HK-2 (cell line): Measurements from ENCODE around the gene MYO3B.

ENCODE experiments used
- DNase-seq: peaks from one replicate; pipeline ENCODE4 v3.0.0-alpha.2; 2018; ENCODE audit not compliant: unreplicated experiment

MYO3B gene

DNA sequence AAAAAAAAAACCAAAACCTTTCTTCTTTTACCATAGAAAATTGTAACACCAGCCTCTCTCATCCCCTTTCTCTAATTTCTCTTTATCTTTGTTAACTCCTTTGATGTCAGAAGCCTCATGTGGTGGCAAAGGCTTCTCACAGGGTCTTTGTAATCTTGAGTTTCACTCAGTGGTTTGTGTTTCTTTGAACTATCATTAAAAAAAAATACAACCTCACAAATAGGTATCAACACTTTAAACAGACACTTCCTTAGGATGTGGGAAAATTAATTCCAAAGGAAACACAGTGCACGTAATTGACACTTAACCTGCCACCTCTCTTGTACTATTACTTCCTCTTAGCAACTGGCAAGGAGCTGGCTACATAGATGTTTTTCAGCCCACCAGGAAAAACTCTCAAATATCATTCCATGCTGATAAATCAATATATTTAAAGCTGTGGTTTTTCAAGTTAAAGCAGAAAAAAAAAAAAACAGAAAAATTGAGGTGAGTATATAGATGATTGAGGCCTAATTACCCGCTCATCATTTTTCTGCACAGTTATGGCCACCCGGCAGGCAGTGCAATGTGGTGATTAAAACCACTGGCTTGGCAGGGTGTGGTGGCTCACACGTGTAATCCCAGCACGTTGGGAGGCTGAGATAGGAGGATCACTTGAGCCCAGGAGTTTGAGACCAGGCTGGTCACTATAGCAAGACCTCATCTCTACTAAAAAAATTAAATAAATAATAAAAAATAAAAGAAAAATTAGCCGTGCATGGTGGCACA is 193.5 kb downstream of the MYO3B start:
- no peak for DNase-seq

DNA sequence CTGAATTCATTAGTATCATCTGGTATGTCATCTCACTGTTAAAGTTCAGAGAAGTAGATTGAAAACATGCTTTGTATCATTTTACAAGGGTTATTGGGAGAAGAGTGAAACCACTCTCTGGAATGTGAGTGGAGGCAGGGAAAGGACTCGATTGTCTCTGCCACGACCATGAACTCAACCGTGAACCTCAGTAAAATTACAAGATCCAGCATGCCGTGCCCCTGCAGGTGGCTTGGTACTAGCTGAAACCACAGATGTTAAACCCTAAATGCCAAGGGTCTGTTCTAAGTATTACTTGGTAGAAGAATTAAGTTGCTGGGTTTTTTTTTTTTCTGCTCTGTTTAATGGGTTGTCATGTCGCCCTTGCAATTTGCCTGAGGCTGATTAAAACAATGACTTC is 197.2 kb downstream of the MYO3B start:
- no peak for DNase-seq

DNA sequence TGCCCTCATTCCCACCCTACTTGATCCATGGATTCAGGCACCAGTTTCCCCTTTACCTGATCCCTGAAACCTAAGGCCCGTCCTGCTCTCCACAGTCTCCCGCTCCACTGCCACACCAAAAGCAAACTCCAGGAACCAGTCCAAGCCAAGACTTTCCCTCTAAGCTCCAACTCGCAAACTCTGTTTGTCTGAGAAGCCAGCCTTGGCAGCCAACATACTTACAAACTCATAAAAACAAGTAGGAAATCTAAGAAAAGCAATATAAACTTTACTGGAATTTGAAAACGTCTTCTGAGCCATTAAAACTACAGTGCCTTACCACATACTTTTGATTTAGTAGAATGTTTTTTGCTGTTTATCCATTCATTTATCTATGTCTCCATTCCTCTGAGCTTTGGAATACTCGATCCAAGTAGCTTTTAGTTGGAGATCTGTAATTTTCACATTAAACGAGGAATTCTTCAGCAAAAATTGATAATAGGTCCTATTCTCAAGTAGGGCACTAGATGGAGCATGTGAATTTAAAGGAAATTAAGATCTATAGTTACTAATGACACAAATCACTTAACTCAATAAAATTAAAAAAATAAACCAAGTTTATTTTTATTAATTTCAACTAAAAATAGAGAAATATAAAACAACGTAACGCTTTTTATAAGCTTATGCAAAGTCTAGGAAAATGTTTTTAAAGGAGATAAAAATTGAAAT is 199.7 kb downstream of the MYO3B start:
- DNase-seq, result no peak

DNA sequence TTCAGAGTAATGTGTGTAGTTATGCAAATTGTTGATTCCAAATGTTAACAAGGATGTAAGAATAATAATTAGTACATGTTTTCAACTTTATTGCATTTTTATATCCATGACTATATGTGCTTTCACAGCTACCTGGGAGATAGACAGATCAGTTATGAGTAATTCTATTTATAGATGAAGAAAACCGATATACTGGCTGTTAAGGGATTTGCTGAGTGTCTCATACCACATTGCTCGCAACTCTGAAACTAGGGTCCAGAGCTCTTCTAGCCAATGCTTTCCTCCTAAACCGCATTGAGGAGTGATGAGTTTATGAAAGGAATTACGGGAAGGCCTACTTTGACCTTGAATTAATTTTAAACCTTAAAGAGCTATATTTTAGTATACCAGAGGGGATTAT is 202.3 kb downstream of the MYO3B start:
- no peak for DNase-seq

DNA sequence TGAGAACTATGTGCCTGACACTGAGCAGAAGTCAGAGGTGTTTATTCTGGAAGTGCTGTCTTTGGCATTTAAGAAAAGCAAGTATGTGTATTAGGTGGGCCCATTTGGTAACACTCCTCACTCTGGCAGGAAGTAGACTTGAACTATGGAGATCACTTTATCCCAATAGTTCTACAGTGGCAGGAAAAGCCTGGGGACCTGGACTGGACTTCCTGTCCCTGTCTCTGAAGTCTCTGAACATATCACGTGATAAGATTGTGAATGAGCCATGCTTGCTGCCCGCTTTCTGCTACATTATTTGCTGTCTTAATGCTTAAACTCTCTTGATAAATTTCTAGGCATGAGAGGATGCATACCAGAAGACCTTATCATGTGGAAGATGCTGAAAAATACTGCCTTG is 203.7 kb downstream of the MYO3B start:
- no peak for DNase-seq

DNA sequence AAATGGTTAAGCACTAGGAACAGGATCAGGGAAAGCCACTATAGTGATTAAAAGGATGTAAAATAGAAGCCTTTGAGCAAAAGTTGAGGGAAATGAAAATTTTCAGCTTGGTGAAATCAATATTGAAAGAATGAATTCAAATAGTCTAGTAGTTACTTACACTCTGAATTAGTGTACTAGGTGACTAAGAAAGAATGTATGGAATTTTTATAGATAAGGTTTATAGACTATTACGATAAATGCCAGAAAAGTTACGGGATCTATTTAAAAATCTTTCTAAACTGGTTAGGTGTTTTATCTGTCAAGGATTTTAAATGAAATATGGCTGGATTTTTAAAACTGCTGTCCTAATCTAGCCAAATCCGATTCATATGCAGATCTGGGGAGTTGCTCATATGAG is 208.6 kb downstream of the MYO3B start:
- no peak for DNase-seq

DNA sequence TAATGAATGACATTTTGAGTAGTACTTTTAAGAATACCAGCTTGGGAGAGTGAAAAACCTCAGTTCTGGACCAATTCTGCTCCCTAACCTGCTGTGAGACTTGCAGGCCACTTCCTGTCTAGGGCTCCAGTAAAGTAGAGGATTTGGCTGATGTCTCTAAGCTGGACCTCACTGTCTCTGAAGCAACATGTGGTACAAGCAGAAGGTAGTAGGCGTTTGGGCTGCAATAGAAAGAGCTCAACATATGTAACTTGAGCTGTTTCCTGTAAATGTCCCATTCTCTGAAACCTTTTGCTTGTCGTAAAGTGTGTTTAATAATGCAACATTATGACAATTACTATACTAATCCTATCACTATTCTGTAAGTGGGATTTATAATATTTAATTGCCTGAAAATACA is 213.1 kb downstream of the MYO3B start:
- DNase-seq, result no peak

DNA sequence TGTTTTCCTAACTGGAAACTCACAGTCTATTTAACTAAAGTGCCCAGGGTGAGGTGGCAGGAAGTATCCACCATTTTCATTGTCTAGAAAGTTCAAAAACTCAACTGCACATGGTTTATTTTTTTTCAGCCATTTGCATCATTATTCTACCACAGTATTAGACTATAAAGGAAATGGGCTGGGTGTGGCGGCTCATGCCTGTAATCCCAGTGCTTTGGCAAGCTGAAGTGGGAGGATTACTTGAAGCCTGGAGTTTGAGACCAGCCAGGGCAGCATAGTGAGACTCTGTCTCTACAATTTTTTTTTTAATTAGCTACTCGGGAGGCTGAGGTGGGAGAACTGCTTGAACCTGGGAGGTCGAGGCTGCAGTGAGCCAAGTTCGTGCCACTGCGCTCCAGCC is 213.8 kb downstream of the MYO3B start:
- no peak for DNase-seq

DNA sequence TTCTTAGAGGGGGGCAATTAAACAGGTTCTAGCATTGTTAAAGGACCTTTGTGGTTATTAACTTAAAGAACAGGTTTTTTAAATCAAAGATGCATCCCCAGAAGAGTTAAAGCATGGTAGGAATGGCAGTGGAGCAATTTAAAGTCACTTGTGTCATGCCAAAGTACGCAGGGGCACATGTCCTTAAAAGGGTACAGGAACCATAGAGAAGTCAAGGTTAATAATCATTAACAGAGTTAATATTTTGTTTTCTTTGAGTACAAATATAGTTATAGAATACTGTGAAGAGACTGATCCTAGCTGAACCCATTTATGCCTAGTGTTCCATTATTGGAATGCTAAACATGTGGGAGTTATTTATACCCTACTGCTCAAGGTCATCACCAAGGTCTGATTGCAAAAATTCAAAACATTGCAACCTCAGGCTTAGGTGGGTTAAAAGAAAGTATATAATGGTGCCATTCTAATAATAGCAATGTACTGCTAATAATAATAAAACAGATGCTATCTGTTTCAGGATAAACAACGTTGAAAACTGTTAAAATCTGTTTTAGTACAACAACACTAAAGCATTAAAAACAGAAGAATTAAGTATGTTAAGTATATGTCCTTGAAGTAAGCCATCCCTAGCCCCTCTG is 216.0 kb downstream of the MYO3B start:
- no peak for DNase-seq

DNA sequence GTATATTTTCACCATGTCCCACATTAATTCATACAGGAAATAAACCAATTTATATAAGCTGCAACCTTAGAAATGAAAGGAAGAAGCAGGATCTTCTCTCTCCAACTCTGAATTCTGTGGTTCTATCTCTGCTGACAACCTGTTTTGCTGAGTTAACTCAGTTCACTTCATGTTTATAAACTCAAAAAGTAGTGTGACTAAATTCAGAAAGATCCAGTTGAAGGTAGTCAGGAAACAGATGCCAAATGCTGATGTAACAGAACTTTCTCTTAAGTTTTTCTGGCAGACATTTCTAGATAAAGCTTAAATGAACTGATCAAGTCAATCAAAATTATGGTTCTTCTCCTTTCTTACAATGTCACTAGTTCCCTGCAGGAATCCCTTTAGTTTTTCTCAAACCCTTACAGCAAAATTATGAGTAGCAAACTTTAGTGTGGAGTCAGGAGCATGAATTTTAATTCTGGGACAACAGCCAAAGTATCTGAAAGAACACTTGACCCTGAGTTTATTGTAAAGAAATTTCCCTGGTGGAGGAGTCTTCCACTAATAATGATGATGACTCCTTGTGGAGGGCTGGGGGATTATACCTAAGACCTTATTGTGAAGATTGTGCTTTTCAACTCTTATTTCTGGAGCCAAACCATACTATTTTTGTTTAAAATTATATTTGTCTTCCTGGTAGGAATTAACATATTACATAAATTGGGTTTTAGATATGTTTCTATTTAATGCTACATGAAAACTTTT is 216.9 kb downstream of the MYO3B start:
- no peak for DNase-seq

DNA sequence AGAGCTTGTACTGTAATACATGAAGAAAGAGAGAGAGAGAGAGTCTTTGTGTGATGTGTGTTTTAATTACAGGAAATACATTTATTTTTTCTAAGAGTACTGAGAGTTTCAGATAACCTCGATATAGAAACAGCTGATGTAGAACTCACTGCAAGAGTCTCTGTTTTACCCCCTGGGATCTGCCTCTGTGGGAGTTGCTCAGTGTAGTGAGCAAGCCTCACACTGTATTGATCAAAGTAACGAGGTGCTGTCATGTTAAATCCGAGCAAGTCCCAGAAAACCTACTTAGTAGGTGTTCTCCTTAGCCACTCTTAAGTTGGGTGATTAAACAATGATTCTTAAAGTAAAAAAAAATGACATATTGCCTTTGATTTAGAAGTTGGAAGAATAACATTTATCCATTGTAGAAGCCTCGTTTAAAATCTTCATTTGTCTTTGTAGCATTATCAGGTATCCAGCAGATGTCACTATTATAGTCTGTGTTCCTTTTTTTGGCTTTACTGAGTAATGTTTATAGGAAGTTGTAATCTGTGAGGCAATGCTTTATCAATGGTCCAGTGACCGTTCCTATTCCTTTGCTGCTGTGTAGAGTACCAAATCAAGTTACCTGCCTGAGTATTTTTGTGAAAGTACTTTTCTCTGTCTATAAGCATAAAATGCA is 219.0 kb downstream of the MYO3B start:
- DNase-seq, result no peak

DNA sequence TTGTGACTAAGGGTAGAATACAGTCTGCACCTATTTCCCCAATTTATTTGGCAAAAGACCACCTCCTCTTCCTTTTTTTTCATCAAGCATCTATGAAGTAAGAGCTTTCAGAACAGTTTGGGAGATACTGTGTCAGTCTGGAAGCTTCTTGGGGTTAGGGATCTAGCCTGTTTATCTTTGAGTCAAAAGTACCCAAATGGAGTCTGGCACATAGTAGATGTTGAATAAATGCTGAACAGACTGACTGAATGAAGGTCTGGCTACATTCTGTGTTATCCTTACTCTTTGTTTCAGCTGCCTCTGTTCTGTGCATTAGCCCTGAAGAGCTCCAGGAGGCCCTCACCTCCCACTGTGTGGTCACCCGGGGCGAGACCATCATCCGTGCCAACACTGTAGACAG is 223.2 kb downstream of the MYO3B start:
- DNase-seq, result no peak

DNA sequence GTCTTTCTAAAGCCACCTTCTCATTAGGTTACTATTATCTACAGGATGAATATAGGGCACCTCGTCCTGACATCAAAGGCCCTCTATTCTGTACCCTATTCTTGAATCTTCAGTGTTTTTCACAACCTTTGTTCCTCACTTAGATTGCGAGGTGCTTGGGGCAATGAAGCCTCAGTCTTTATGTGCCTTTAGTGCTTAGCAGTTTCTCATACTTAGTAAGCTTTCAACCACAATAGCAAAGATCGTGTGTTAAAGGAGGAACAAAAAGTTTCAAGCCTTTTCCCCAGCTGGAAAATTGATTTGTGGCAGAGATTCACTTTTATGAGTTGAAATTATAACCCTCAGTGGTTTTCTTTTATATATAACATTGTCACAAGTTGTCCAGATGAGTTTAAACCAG is 226.9 kb downstream of the MYO3B start:
- no peak for DNase-seq

DNA sequence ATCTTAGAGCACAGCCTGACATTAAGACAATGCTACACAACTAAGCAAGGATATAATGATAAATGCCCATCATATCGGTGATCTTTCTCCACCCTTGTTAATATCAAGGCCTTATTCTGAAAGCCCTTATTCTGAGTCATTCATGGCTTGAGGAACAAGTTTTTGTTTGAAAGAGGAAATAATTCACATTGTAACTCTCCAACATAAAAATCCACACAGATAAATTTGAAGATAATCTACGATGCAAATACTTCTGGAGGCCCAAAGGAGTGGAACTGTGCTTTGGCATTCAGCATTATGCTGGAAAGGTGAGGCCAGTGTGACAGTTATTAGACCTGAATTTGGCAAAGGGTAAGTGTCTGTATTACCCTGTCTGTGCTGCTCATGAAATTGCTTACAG is 227.4 kb downstream of the MYO3B start:
- DNase-seq, result no peak

DNA sequence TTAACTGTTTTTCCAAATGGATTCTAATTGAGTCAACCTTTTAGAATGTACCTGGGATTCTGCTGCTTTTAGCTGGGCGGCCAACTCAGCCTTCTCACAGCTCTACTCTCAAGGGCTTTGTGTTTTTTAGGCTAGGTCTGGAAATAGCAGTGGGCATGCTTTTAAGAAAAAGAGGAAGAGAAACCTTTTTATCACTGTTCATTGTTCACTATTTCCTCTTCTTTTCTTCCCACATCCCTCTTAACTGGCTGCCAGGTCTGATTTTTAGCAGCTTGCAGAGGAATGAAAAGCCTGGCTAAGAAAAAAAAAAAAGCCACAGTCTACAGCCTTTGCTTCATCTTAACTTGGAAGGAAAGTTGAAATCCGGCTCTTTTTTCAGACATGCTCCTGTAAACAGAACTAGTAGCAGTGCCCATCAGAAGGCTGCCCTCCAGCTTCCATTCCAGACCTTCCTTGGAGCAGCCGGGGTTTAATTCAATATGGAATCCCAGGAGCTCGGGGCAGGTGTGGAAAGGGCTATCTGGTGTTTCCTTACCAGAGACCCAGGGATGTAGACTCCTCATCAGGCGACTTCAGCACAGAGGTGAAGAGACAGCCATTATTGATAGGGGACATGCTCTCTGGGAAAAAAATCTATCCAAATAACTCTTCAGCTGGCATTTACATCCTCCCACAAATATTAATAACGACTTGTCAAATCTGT is 230.7 kb downstream of the MYO3B start:
- no peak for DNase-seq

DNA sequence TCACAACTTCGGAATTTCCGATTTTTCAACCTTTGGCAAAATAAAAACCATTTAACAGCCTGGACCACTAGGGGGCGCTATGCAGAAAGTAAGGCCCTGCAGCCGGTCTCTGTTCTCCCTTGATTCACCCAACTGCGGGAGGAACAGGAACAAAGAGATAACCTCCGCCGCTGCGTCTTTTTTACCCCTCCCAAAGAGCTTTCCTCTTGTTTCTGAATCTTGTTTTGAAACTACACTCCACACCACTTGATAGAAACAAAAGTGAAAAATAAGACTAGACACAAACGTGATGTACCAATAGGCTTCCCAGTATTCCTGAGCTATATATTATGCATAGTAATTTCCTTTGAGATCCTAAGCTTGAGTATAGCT is 231.2 kb downstream of the MYO3B start:
- peak; percentile 63 for DNase-seq

DNA sequence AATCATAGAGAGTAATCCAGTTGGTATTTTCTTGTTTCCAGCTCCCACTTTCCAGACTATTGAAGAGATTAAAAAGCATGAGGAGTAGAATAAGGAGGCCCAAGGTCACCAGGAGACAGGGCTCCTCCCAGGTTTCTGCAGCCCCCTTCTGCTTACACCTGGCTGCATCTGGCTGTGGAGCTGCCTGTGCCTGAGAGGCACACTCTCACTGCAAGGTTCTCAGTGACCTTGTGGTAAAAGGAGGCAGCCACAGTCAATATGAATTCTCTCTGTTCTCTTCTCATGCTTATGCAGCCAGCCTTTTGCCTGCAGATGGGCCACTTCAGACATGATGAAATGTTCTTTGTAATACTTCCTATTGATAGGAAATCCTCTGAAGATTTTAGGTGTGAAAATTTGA is 233.7 kb downstream of the MYO3B start:
- DNase-seq, result no peak

DNA sequence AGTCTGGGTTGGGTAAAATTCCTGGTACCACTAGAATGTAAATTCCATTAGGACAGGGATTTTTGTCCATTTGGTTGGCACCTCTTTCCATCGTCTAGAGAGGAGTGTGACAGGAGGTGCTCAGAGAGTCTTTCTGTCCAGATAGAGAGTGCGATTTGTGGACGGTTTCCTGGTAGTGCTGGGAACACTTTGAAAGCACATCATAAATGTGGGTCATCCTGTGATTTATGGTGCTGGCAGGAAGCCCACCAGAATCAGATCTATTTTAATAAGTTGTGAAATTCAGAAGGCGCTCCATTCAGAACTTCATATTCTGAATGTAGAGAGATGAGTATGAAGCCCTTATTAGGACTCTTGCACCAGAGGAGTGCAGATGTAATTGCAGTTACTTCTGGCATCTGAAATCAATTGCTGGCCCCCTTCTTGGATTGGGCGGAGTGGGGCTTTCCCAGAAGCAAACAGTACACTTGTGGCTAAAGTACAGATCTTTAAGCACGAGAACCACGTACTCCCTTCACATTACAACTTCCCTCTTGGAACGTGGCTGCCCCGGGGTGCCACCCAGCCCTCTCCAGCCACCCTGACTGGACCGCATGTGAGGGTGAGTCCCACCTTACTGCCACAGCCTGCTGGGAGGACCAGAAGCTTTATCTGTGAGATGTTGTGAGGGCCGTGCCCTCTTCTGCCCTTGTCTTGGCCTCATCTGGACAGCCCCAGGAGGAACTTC is 243.2 kb downstream of the MYO3B start:
- DNase-seq, result no peak

DNA sequence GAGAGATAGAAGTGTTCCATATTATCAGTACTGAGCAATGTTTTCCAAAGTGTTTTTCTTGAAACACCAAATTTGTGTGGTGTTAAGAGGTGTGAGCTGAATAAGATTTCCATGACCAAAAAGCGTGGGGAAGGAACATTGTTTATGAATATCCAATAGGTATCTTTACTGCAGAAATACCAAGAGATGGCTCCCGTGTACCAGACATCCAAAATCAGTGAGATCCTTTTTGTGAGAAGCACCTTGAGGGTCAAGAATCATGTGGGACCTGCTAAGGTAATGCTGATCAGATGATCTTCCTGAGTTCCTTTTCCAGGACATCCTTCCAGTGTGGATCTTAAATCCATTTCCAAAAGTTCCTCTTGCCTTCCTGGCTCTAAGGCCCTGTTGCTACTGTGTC is 246.0 kb downstream of the MYO3B start:
- DNase-seq, result no peak

DNA sequence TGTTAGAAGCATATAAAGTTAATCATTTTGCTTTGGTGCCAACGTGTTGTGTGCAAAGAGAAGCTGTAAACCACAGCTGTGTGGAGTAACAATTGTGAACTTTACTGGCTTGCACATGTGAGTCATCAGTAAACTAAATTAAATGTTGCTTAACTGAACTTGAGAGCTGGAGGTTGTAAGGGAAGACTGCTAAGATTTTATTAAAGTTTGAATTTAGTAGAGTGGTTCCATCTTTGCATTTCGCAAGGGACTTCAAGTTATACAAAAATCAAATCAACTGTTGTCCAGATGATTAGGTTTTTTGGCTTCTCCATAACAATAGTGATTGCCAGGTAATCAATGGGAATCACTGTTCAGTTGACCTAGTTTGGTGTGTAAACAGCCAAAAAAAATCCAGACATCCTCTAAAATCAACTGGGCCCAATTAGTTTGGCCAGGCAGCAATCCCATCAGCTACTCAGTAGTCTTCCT is 247.4 kb downstream of the MYO3B start:
- no peak for DNase-seq

DNA sequence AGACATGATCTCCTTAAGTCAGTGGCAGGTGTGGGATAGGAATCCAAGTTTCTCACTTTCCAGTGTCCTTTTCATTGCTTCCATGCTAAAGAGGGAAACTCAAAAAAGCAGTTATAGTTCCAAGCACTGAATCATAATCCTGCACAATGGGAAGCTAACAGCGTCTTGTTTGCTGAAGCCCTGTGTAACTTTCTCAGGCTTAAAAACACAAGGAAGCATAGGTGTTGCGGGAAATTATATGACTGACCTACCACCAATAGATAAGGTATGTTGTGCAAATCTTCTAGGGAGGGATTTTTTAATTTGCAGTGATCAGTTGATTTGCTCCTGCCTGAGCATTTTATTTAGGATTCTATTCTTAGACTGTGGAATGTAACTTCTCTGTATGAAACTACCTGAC is 250.9 kb downstream of the MYO3B start:
- DNase-seq, result no peak
